ENCODE results near the gene CLN6.
"Not testable (repeated sequence)": the region's sequence is repeated elsewhere in the genome, so short reads cannot be mapped to it uniquely, and the experiment has no call there.

CLN6 gene

GRCh38 chr15:68207176-68207935 lies 22.2 kb downstream of the CLN6 start:
- Histone ChIP-seq H3K9me3 (ENCODE audit: control insufficient read depth in 2 of 2, low read length in 2 of 2) (no peaks in the 10 kb centered on the region), H3K4me1 (ENCODE audit: control insufficient read depth in 2 of 2, insufficient read depth in 2 of 2, low read length in 2 of 2) (peaks cover 13 to 24% of the 10 kb centered on the region in 2 donors), H3K9ac (ENCODE audit: low read depth in 1 of 2, low read length in 2 of 2) (no peak overlapping the region), H3K4me3 (ENCODE audit: low read length in 2 of 2) (no peak overlapping the region), H3K27ac (ENCODE audit: low read depth in 2 of 2, low read length in 2 of 2) (peak overlapping the region; percentile 97 to 98), H3K36me3 (ENCODE audit: control insufficient read depth in 2 of 2, insufficient read depth in 2 of 2, low read length in 2 of 2) (peaks cover 0 to 6% of the 10 kb centered on the region in 2 donors), H3K27me3 (ENCODE audit: control insufficient read depth in 2 of 2, insufficient read depth in 2 of 2, low read length in 2 of 2) (no peaks in the 10 kb centered on the region)

- H3K36me3 ChIP-seq (ENCODE audit: control insufficient read depth in 2 of 2, insufficient read depth in 2 of 2, low read length in 2 of 2) = peaks cover 0 to 6% of the 10 kb centered on the region in 2 donors
- peak overlapping the region; percentile 97 to 98 for H3K27ac ChIP-seq (ENCODE audit: low read depth in 2 of 2, low read length in 2 of 2)
These were observed 22.8 kb downstream of the CLN6 start for GRCh38 chr15:68206711-68207151.

GRCh38 chr15:68205954-68206539 lies 23.5 kb downstream of the CLN6 start:
- Histone ChIP-seq H3K9ac (ENCODE audit: low read depth in 1 of 2, low read length in 2 of 2) (peak overlapping the region; percentile 82 to 92), H3K36me3 (ENCODE audit: control insufficient read depth in 2 of 2, insufficient read depth in 2 of 2, low read length in 2 of 2) (peaks cover 0 to under 1% of the 10 kb centered on the region in 2 donors), H3K27me3 (ENCODE audit: control insufficient read depth in 2 of 2, insufficient read depth in 2 of 2, low read length in 2 of 2) (no peaks in the 10 kb centered on the region), H3K4me3 (ENCODE audit: low read length in 2 of 2) (peak overlapping the region; percentile 76 to 86), H3K4me1 (ENCODE audit: control insufficient read depth in 2 of 2, insufficient read depth in 2 of 2, low read length in 2 of 2) (peaks cover 18 to 35% of the 10 kb centered on the region in 2 donors), H3K9me3 (ENCODE audit: control insufficient read depth in 2 of 2, low read length in 2 of 2) (no peaks in the 10 kb centered on the region), H3K27ac (ENCODE audit: low read depth in 2 of 2, low read length in 2 of 2) (peak overlapping the region; percentile 97 to 98)

More at GRCh38 chr15:68206711-68207151, 22.8 kb downstream of the CLN6 start:
- Histone ChIP-seq H3K4me3 (ENCODE audit: low read length in 2 of 2) (no peak overlapping the region), H3K9ac (ENCODE audit: low read depth in 1 of 2, low read length in 2 of 2) (peak overlapping the region in 1 of 2 donors; percentile 82), H3K4me1 (ENCODE audit: control insufficient read depth in 2 of 2, insufficient read depth in 2 of 2, low read length in 2 of 2) (peaks cover 16 to 29% of the 10 kb centered on the region in 2 donors), H3K27me3 (ENCODE audit: control insufficient read depth in 2 of 2, insufficient read depth in 2 of 2, low read length in 2 of 2) (no peaks in the 10 kb centered on the region), H3K9me3 (ENCODE audit: control insufficient read depth in 2 of 2, low read length in 2 of 2) (no peaks in the 10 kb centered on the region)

GRCh38 chr15:68205558-68205944 lies 24.0 kb downstream of the CLN6 start:
- Histone ChIP-seq H3K4me3 (ENCODE audit: low read length in 2 of 2) (peak overlapping the region; percentile 76 to 86), H3K27me3 (ENCODE audit: control insufficient read depth in 2 of 2, insufficient read depth in 2 of 2, low read length in 2 of 2) (no peaks in the 10 kb centered on the region), H3K9ac (ENCODE audit: low read depth in 1 of 2, low read length in 2 of 2) (peak overlapping the region; percentile 82 to 92), H3K27ac (ENCODE audit: low read depth in 2 of 2, low read length in 2 of 2) (peak overlapping the region; percentile 97 to 98), H3K36me3 (ENCODE audit: control insufficient read depth in 2 of 2, insufficient read depth in 2 of 2, low read length in 2 of 2) (no peaks in the 10 kb centered on the region), H3K4me1 (ENCODE audit: control insufficient read depth in 2 of 2, insufficient read depth in 2 of 2, low read length in 2 of 2) (peaks cover 22 to 38% of the 10 kb centered on the region in 2 donors), H3K9me3 (ENCODE audit: control insufficient read depth in 2 of 2, low read length in 2 of 2) (no peaks in the 10 kb centered on the region)

GRCh38 chr15:68204776-68205557 lies 24.6 kb downstream of the CLN6 start, which contains the start of gene CALML4:
Gene CALML4, minus strand, starts transcription at chr15:68205332. Its CDS starts 85 bp downstream, at chr15:68205247.
- no peaks in the 10 kb centered on the region for H3K27me3 ChIP-seq (ENCODE audit: control insufficient read depth in 2 of 2, insufficient read depth in 2 of 2, low read length in 2 of 2)
- peaks cover 22 to 39% of the 10 kb centered on the region in 2 donors for H3K4me1 ChIP-seq (ENCODE audit: control insufficient read depth in 2 of 2, insufficient read depth in 2 of 2, low read length in 2 of 2)
- H3K27ac ChIP-seq (ENCODE audit: low read depth in 2 of 2, low read length in 2 of 2) = peak within 1 kb of the TSS; percentile 97 to 98
- H3K9ac ChIP-seq (ENCODE audit: low read depth in 1 of 2, low read length in 2 of 2) = peak within 1 kb of the TSS; percentile 82 to 92
- H3K36me3 ChIP-seq (ENCODE audit: control insufficient read depth in 2 of 2, insufficient read depth in 2 of 2, low read length in 2 of 2) = no peaks in the 10 kb centered on the region
- no peaks in the 10 kb centered on the region for H3K9me3 ChIP-seq (ENCODE audit: control insufficient read depth in 2 of 2, low read length in 2 of 2)
- H3K4me3 ChIP-seq (ENCODE audit: low read length in 2 of 2) = peak within 1 kb of the TSS; percentile 76 to 86

GRCh38 chr15:68204361-68204760 lies 25.2 kb downstream of the CLN6 start:
- Histone ChIP-seq H3K4me3 (ENCODE audit: low read length in 2 of 2) (peak overlapping the region; percentile 76 to 86), H3K27me3 (ENCODE audit: control insufficient read depth in 2 of 2, insufficient read depth in 2 of 2, low read length in 2 of 2) (no peaks in the 10 kb centered on the region), H3K4me1 (ENCODE audit: control insufficient read depth in 2 of 2, insufficient read depth in 2 of 2, low read length in 2 of 2) (peaks cover 22 to 39% of the 10 kb centered on the region in 2 donors), H3K9me3 (ENCODE audit: control insufficient read depth in 2 of 2, low read length in 2 of 2) (no peaks in the 10 kb centered on the region), H3K27ac (ENCODE audit: low read depth in 2 of 2, low read length in 2 of 2) (peak overlapping the region; percentile 97 to 98), H3K36me3 (ENCODE audit: control insufficient read depth in 2 of 2, insufficient read depth in 2 of 2, low read length in 2 of 2) (no peaks in the 10 kb centered on the region), H3K9ac (ENCODE audit: low read depth in 1 of 2, low read length in 2 of 2) (peak overlapping the region; percentile 48 to 82)

- Histone ChIP-seq H3K9ac (ENCODE audit: low read depth in 1 of 2, low read length in 2 of 2) (peak overlapping the region; percentile 48 to 82), H3K9me3 (ENCODE audit: control insufficient read depth in 2 of 2, low read length in 2 of 2) (no peaks in the 10 kb centered on the region), H3K4me1 (ENCODE audit: control insufficient read depth in 2 of 2, insufficient read depth in 2 of 2, low read length in 2 of 2) (peaks cover 22 to 39% of the 10 kb centered on the region in 2 donors), H3K27ac (ENCODE audit: low read depth in 2 of 2, low read length in 2 of 2) (peak overlapping the region; percentile 97 to 98), H3K4me3 (ENCODE audit: low read length in 2 of 2) (peak overlapping the region; percentile 76 to 86), H3K27me3 (ENCODE audit: control insufficient read depth in 2 of 2, insufficient read depth in 2 of 2, low read length in 2 of 2) (no peaks in the 10 kb centered on the region), H3K36me3 (ENCODE audit: control insufficient read depth in 2 of 2, insufficient read depth in 2 of 2, low read length in 2 of 2) (no peaks in the 10 kb centered on the region)
These were observed 25.6 kb downstream of the CLN6 start for GRCh38 chr15:68203956-68204355.

DNA sequence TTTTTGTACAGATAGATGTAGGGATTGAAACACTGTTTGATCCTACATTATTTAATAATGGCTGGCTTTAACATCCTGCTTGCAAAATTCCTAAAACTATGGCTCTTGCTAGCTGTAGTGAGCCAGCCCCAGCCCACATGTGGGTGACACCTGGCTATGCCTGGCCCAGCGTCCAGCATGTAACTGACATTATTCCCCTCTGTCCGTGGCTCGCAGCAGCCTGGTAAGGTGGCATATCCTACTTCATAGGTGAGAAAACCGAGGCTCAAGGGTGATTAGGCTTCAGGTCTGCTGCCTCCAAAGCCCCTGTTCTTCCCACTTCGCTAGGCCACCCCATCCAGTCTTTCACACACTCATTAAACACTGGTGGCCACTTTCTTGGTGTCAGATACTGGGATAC lies 26.0 kb downstream of the CLN6 start:
- Histone ChIP-seq H3K4me1 (ENCODE audit: control insufficient read depth in 2 of 2, insufficient read depth in 2 of 2, low read length in 2 of 2) (peaks cover 22 to 39% of the 10 kb centered on the region in 2 donors), H3K36me3 (ENCODE audit: control insufficient read depth in 2 of 2, insufficient read depth in 2 of 2, low read length in 2 of 2) (no peaks in the 10 kb centered on the region), H3K27ac (ENCODE audit: low read depth in 2 of 2, low read length in 2 of 2) (no peak overlapping the region), H3K4me3 (ENCODE audit: low read length in 2 of 2) (peak overlapping the region; percentile 76 to 86), H3K9me3 (ENCODE audit: control insufficient read depth in 2 of 2, low read length in 2 of 2) (no peaks in the 10 kb centered on the region), H3K9ac (ENCODE audit: low read depth in 1 of 2, low read length in 2 of 2) (peak overlapping the region in 1 of 2 donors; percentile 82), H3K27me3 (ENCODE audit: control insufficient read depth in 2 of 2, insufficient read depth in 2 of 2, low read length in 2 of 2) (no peaks in the 10 kb centered on the region)

DNA sequence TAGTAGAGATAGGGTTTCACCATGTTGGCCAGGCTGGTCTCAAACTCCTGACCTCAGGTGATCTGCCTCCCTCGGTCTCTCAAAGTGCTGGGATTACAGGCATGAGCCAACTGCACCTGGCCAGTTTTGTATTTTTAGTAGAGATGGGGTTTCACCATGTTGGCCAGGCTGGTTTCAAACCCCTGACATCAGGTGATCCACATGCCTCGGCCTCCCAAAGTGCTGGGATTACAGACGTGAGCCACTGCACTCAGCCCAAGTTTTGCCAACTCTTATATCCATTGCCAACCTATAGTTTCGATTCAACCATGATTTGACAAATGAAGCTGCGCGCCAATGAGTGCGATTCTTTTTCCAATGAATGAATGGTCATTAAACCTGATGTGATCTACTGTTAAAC lies 26.5 kb downstream of the CLN6 start:
- H3K9ac ChIP-seq (ENCODE audit: low read depth in 1 of 2, low read length in 2 of 2); H3K36me3 ChIP-seq (ENCODE audit: control insufficient read depth in 2 of 2, insufficient read depth in 2 of 2, low read length in 2 of 2); H3K27ac ChIP-seq (ENCODE audit: low read depth in 2 of 2, low read length in 2 of 2); H3K27me3 ChIP-seq (ENCODE audit: control insufficient read depth in 2 of 2, insufficient read depth in 2 of 2, low read length in 2 of 2); H3K9me3 ChIP-seq (ENCODE audit: control insufficient read depth in 2 of 2, low read length in 2 of 2): not testable (repeated sequence)
- Histone ChIP-seq H3K4me3 (ENCODE audit: low read length in 2 of 2) (peak overlapping the region in 1 of 2 donors; percentile 86), H3K4me1 (ENCODE audit: control insufficient read depth in 2 of 2, insufficient read depth in 2 of 2, low read length in 2 of 2) (peaks cover 22 to 39% of the 10 kb centered on the region in 2 donors)

Measured in mucosa of rectum (tissue), 2 donors.